NB4 (cell line): ENCODE measurements around the gene FAS.

Experiments
- POLR2A ChIP-seq: IDR thresholded peaks from 2 replicates; pipeline ENCODE4 v1.6.1; 2011; ENCODE audit warnings: mild to moderate bottlenecking; ENCODE audit not compliant: insufficient read length; ENCODE audit errors: extremely low read depth
- TF ChIP-seq, protein P1 (sequence below): IDR thresholded peaks from one replicate; pipeline ENCODE4 v1.5.1; 2012; ENCODE audit warnings: low read depth, low read length

DNA sequence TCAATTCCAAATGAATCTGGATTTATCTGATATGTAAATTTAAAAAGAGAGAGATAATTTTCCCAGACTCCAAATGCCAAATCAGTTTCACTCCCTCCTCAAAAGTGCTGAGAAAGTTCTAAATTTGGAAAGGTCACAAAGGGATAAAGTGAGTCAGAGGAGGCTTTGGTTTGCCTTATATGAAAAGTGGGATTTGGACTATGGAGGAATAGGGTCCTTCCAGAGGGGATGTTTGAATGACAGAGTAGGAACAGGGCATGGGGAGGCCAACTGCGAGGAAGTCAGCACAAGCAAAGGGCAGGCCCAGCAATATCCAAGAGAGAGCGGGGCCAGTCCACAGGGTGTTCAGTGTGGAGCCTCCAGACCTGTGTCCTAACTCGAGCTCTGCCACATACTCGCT lies 9.8 kb upstream of the FAS start:
- TF ChIP-seq, protein P1, sequence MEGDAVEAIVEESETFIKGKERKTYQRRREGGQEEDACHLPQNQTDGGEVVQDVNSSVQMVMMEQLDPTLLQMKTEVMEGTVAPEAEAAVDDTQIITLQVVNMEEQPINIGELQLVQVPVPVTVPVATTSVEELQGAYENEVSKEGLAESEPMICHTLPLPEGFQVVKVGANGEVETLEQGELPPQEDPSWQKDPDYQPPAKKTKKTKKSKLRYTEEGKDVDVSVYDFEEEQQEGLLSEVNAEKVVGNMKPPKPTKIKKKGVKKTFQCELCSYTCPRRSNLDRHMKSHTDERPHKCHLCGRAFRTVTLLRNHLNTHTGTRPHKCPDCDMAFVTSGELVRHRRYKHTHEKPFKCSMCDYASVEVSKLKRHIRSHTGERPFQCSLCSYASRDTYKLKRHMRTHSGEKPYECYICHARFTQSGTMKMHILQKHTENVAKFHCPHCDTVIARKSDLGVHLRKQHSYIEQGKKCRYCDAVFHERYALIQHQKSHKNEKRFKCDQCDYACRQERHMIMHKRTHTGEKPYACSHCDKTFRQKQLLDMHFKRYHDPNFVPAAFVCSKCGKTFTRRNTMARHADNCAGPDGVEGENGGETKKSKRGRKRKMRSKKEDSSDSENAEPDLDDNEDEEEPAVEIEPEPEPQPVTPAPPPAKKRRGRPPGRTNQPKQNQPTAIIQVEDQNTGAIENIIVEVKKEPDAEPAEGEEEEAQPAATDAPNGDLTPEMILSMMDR = no peak
- TF ChIP-seq POLR2A = no peak
